HG02588 (cell line): ENCODE measurements around the gene HIPK3.
"Not testable (repeated sequence)": the region's sequence is repeated elsewhere in the genome, so short reads cannot be mapped to it uniquely, and the experiment has no call there.

Source experiments
- ATAC-seq: cut with Tn5 transposase; IDR thresholded peaks from one replicate; pipeline ENCODE4 v1.9.1; 2021; ENCODE audit warnings: mild to moderate bottlenecking, moderate library complexity; ENCODE audit not compliant: unreplicated experiment

HIPK3 gene

DNA sequence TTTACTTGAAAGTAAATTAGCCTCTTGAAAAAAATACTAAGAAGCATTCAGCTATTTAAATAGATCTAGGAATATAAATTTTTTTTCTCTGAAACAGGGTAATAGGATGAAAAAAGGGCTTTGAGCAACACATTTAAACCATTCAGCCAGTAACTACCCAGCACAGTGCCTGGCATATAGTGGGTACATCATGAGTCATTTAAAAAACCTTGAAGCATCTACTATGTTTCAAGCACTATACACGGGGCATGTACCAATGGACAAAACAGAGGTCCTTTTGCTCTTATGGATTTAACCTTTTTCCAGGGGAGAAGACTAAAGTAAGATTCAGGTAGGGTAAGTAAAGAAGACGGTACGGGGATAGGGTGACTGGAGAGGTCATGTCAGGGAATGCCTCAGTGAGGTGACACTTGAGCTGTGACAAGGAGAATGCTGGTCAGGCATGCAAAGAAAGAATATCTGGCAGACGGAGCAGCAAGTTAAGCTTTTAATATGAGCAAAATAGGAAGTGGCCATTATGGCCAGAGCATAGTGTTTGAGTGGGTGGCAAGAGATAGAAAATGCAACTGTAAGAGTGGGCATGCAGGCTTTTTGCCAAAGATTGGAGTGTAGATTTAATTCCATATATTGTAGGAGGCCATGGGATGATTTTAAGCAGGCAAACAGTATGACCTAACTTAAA, 101.1 kb downstream of the HIPK3 start:
- ATAC-seq = no peak

DNA sequence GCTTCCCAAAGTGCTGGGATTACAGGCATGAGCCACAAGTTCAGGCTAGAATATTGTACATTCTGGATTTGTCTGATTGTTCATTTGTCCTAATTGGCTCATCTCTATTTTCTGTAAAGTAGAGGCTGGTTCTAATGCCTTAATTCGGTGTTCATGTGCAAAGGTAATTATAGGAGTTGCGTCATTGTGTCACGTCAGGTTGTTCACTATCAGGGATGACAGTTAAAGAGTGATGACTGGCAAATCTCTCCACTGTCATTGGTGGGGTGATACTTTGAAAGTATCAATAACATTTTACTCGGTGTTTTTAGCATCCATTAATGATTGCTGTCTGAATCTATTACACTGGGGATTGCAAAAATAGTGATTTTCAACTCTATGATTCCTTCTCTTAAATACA, 103.5 kb downstream of the HIPK3 start:
- no peak for ATAC-seq

DNA sequence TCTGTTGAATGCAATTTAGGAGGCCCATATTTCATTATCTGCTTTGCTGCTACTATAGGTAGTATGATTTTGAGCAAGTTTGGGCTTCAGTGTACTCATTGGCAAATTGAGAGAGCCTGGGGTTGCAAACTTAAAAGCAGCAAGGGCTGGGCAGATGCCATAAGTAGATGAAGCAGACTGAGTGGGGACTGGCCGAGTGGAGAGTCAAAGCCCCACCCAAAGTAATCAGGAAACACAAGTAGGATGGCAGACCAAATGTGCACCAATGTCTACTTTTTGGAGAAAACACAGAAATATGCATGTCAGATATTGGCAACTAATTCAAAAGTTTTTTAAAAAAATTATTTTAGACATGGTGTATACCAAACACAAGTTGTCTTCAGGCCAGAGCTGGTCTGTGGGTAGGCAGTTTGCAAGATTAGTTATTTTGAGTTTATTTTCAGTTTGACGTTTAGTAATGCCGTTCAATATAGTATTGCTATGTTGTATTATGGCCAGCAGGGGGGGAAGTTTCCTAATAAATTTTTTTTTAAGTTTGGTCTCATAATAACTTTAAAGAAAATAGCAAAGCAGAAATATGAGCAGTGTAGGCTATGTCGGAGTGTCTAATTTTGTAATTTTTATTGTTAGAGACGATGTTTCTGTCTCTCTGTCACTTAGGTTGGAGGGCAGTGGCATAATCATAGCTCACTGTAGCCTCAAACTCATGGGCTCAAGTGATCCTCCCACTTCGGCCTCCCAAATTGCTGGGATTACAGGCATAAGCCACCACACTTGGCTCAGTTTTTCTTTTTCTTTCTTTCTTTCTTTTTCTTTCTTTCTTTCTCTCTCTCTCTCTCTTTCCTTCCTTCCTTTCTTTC, 105.1 kb downstream of the HIPK3 start:
- no peak for ATAC-seq

DNA sequence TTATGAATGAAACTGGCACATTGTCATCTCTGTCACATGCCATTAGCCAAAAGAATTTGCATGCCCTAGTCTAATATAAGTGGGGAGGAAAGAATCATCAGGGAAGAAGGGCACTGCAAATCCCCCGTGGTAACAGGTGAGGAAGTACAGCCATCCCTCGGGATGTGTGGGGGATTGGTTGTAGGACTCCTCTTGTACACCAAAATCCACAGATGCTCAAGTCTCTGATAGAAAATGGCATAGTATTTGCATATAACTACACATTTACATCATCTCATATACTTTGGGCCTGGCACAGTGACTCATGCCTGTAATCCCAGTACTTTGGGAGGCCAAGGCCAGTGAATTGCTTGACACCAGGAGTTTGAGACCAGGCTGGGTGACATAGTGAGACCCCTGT, 109.7 kb downstream of the HIPK3 start:
- no peak for ATAC-seq

DNA sequence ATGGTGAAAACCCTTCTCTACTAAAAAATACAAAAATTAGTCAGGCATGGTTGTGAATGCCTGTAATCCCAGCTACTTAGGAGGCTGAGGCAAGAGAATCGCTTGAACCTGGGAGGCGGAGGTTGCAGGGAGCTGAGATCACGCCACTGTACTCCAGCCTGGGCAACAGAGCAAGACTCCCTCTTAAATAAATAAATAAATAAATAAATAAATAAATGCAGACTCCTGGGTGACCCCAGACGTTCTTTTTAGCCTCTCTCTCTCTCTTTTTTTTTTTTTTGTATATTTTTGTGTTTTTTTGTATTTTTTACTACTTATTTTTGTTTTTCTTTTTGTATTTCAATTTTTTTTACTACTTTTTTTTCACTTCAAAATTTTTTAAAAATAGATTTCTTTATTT, 111.3 kb downstream of the HIPK3 start:
- ATAC-seq = not testable (repeated sequence)

DNA sequence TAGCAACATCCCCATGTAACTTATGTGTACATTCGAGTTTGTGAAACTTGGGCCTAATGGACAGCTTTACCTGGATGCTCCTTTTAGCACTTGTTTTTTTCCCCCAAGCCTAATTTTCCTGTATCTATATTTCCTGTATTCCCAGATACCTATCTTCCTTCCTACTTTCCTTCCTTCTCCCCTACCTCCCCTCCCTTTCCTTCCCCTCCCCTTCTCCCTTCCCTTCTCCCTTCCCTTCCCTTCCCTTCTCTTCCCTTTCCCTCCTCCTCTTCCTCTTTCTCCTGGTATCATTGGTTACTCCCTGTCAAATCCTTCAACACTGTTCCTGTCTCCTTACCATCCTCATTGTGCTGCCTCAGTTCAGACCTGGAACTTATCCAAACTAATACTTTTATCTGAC, 111.8 kb downstream of the HIPK3 start:
- no peak for ATAC-seq

DNA sequence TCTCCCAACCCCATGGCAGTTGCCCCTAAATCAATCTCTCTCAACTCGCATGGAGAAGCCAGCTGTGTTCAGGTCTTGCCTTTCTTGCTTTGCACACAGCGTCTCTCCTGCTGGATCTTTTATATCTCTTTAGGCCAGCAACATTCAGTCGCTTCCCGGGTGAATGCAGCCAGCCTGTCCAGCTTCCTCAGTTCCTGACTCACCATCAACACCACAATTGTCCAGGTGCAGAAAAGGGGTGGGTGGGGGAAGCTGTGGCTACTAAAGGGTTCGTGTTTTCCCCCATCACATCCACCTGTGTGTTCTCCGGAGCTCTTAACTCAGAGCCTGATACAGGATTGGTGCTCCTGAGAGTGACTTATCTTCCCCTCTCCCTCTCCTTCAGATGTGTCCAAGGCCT, 116.5 kb downstream of the HIPK3 start:
- ATAC-seq = no peak

DNA sequence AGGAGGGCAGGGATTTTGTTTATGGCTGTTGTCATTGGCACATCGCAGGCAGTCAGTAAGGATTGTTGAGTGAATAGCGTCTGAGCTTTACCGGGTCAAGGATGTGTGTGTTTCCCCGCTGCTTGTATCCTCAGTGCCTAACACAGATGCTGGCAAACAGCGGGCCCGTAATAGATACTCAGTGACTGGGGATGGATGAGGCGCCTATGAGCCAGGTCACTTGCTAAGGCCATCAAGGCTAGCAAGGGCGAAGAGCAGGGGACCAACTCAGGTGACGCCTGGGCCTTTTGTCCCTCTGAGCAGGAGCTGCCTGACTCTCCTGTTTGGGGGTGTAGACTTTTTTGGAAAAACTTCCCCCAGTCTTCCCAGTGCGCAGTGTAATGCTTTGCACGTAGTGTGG, 118.1 kb downstream of the HIPK3 start:
- ATAC-seq = no peak

DNA sequence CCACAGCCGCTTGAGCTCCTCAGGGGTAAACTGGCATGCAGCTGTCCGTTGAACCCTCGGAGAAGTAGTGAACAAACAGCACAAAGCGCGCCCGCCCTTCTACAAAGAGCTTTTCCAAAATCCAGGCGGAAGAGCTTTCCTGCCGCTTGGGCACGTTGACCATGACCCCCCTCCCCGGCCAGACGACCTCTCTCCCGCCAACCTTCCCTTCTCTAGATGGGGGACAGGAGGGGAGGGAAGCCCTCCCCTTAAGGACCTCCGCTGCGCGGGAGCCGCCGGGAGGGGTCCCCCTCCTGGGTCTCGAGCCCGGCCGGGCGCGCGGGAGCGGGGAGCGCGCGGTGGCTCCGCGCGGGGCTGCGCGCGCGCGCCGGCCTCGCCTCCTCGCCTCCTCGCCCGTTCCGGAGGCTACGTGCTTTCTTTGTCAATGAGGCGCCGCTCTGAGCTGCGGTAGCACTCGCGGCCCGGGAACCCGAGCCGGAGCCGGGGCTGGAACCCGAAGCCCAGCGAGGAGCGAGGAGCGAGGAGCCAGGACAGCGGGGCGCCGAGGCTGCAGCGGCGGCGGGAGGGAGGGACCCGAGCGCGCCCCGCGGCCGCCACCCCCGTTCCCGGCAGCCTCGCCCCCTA, 118.6 kb downstream of the HIPK3 start, which contains the start of gene KIAA1549L:
Gene KIAA1549L, plus strand, starts transcription at position 421 of the 624 bp plus-strand sequence.
- ATAC-seq = no peak

DNA sequence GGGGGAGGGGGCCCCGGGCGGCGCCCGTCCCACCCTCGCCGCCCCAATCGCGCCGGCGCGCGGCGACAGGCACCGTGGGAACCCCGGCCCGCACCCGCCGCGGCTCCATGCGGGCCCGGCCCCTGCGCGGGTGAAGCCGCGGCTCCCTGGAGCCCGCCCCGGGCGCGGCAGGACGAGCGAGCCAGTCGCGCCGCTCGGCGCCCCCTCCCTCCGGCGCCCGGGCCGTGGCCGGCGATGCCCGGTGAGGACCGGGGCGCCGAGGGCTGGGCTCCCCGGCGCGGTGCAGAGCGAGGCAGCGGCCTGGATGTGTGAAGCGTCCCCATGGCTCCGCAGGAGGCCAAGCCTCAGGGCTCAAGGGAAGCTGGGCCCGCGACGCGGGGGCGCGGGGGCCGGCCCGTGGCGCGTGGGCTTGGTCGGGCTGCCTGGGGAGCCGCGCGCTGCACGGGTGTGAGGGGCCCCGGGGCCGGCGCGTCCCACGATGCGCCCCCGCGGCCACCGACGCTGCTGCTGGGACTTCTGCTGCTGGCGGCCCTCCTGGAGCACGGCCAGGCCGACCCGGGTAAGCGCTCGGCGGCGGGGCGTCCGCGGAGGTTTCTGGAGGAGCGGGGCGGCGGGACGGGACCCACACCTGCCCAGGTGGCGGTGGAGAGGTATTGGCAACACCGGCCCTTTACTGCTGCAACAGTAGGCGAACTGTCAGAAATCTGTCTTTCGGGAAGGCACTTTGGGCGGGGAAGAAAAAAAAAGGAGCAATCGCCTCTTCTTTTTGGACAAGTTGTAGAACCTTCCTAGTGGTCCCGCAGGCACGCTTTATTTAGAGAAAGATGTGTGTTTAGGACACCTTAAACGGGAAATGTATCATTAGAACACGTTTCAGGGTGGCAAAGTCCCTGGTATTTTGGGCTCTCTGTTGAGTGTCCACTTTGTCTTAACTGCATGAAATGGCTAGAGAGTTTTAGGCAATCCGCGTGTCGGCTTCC, 119.4 kb downstream of the HIPK3 start:
- ATAC-seq = no peak

DNA sequence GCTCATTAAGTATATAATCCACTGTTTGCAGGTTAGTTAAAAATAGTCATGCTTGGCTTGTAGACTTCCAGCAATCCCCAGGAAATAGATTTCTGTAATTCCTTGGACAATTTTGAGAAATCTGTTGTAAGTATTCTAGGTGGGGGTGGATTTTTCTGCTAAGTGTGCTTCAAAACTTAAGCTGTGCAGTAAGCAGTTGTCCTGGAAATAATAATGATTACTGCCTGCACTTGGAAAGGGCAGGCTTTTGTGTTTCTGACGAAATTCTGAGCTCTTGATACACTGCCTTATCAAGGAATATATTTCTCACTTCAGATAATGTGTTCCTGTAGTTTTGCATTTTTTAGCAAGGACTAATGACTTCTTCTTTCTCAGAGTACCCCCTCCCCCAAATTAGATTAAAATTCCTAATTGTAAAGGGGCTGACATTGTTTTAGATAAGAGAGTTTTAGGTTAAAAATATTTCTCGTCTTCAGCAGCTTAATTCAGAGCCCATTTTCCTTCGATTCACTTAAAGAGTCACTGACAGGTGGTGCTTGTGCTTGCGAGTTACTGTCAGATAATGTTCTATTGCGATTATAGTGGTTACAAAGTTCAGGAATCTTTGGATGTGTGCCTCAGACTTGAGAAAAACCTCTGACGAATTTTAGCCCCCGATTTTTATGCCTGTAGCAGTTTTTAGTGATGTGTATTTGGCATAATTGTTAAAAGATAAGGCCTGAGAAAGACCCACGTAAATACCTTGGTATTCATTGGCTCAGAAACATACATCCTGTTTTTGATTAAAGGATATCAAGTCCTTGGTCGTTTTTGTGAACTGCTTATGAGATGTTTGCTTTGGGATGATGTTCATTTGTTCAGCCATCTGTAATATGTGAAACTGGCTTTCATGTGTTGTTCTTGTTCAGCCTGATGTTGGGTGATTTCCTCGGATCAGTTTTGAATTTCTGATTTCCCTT, 120.5 kb downstream of the HIPK3 start:
- no peak for ATAC-seq

DNA sequence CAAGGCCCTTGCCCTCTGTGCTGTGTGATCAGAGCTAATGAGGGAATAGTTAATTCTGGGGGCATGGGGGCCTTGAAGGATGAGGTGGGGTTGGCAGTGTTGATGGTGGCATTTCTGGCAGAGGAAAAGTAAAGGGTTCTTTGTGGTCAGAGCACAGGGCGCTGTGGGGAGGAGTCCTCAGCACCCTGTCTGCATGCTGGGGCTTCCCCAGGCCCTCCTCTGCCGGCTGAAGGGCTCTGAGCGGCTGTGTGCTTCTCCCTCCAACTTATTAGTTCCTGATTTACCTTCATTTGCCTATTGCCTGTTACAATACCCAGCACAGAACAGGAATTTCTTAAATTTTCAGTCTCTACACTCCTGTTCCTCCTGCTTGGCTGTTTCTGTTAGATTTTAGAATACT, 122.8 kb downstream of the HIPK3 start:
- ATAC-seq = peak; percentile 56

DNA sequence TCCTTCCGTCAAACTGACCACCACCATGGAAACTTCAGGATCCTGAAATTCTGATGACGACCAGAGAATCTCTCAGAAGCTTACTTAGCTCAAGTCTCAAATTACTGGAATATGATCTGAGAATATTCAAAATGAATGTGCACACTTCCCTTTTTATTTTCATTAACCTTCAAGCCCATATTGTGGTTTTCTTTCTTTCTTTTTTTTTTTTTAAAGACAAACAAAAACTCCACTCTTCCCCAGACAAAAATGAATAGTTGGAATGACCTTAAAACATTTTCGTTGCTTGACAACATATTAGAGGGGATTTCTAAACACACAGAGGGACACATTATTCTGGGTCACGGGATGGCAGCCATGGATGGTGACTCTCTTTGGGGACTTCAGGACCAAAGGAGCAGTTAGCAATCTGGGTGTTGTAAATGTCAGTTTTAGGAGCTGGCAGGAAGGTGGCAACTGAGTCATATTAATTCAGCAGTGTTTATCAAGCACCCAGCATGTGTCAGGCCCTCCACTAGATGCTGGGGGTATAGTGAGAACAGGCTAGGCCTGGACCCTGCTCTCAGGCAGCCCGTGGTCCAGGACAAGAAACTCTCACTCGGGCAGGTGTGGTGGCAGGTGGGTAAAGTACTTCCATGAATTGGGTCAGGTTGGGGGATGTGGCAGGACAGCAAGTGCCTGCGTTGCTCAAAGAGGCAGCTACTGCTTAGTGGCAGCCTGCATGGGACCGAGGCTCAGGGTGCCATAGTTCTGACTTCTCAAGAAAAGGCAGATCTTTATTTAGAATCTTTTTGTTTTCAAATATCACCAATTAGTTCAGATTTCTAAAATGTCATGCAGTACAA, 126.1 kb downstream of the HIPK3 start:
- no peak for ATAC-seq

DNA sequence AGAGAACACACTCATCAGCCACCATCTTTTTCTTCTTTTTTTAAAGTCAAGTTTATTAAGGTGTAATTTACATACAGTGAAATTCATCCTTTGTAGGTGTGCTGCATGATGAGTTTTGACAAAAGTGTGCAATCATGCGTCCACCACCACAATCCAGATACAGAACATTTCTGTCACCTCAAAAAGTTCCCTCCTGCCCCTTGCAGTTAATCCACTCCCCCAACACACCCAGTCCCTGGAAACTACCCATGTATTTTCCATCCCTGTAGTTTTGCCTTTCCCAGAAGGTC, 126.7 kb downstream of the HIPK3 start:
- no peak for ATAC-seq

DNA sequence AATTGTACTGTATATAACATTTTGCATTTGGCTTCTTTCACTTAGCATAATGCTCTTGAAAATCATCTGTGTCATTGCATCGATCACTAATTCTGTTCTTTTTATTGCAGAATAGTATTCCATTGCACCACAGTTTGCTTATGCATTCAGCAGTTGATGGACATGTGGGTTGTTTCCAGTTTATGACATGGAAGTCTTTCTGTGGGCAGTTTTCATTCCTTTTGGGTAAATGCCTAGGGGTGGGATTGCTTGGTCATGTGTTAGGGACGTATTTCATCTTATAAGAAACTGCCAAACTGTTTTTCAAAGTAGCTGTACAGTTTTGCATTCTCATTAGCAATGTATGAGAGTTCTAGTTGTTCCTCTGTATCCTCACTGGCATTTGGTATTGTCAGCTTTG, 127.0 kb downstream of the HIPK3 start:
- no peak for ATAC-seq

DNA sequence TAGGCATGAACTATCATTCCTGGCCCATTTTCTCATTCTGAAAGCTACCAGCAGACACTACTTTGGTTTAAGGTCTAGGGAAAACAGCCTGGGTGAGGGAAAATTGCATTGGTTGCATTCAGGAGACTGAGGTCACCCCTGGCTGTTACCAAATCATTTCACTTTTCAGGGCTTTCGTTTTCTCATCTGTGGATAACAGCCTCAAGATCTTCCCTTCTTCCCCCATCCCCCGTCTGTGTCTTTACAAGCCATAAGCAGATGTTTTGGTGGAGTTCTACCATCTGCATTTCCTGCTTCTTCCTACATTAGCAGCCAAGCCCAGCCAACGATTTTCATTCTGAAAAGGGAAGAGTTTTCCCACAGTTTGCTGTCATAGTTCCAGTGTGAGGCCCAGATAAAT, 130.4 kb downstream of the HIPK3 start:
- no peak for ATAC-seq

DNA sequence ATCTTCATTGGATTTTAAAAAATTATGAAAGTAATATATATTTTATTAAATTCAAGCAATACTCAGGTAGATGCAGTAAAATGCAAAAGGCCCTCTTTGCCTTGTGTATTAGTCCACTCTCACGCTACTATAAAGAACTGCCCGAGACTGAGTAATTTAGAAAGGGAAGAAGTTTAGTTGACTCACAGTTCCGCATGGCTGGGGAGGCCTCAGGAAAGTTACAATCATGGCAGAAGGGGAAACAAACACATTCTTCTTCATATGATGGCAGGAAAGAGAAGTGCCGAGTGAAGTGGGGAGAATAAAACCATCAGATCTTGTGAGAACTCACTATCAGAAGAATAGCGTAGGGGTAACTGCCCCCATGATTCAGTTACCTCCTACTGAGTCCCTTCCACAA, 130.8 kb downstream of the HIPK3 start:
- peak; percentile 43 for ATAC-seq

DNA sequence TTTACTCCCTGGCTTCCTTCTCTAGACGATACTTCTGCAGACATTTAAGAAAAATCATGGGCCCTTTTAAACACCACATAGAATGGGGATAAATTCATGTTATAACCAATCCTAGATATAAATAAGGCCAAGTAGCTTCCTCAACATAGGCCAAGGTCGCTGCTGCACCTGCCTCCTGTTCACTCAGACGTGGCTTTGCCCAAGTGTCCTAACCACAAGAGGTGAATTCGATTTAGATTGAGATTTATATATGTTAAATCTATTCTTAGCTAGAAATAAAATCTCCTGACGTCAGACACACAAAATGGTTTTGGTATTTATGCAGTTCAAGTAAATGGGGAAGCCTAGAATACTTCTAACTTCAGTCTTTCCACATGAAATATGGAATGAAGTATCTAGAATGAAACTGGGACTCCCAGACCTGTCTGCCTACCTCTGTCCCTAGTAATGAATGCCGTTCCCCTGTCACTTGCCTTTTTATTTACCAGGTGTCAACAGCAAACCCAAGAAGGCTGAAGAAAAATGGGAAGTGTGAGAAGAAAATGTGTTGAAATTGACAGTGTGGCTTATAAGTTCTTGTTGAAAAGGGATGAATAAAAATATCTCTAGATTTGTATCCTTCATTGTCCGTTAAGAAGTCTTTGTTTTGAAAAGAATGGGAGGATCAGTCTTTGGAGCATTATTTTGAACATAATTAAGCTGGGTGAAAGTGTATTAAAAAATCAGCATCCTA, 131.8 kb downstream of the HIPK3 start:
- ATAC-seq = no peak
